HG03439 (cell line): ENCODE results near the gene CYTH1.
A peak's percentile ranks its signal among the peaks of the same experiment; 100 is the strongest.

Experiments used
- ATAC-seq: cut with Tn5 transposase; IDR thresholded peaks from one replicate; pipeline ENCODE4 v1.9.1; 2021; ENCODE audit warnings: mild to moderate bottlenecking, moderate library complexity; ENCODE audit not compliant: unreplicated experiment

Gene CYTH1

GRCh38 chr17:78781893-78782304 lies at the start of gene CYTH1:
Gene CYTH1 (minus strand): TSS chr17:78782273. CDS start chr17:78782223, 50 bp downstream.
- ATAC-seq, result peak; percentile 3

- no peak for ATAC-seq
Observed at GRCh38 chr17:78829477-78829876, 47.4 kb upstream of the CYTH1 start.

- no peak for ATAC-seq
Observed at GRCh38 chr17:78828470-78829185, 46.6 kb upstream of the CYTH1 start.

GRCh38 chr17:78826836-78827509 lies 44.9 kb upstream of the CYTH1 start:
- no peak for ATAC-seq

GRCh38 chr17:78826421-78826820 lies 44.3 kb upstream of the CYTH1 start:
- ATAC-seq, result no peak

- no peak for ATAC-seq
Observed at GRCh38 chr17:78825696-78826095, 43.6 kb upstream of the CYTH1 start.

GRCh38 chr17:78824240-78824639 lies 42.2 kb upstream of the CYTH1 start:
- ATAC-seq, result no peak

- ATAC-seq, result no peak
Observed at GRCh38 chr17:78823282-78824046, 41.4 kb upstream of the CYTH1 start.

GRCh38 chr17:78822552-78822951 lies 40.5 kb upstream of the CYTH1 start:
- no peak for ATAC-seq

- no peak for ATAC-seq
Observed at GRCh38 chr17:78821961-78822360, 39.9 kb upstream of the CYTH1 start.

GRCh38 chr17:78820841-78821240 lies 38.8 kb upstream of the CYTH1 start:
- ATAC-seq, result no peak

GRCh38 chr17:78819806-78820792 lies 38.0 kb upstream of the CYTH1 start:
- no peak for ATAC-seq

- ATAC-seq, result no peak
Observed at GRCh38 chr17:78819402-78819801, 37.3 kb upstream of the CYTH1 start.

- ATAC-seq, result no peak
Observed at GRCh38 chr17:78818932-78819331, 36.9 kb upstream of the CYTH1 start.

GRCh38 chr17:78818152-78818846 lies 36.2 kb upstream of the CYTH1 start:
- no peak for ATAC-seq

GRCh38 chr17:78817123-78817522 lies 35.0 kb upstream of the CYTH1 start:
- ATAC-seq, result no peak

GRCh38 chr17:78815696-78816095 lies 33.6 kb upstream of the CYTH1 start:
- ATAC-seq, result no peak

- no peak for ATAC-seq
Observed at GRCh38 chr17:78812855-78813254, 30.8 kb upstream of the CYTH1 start.

- no peak for ATAC-seq
Observed at GRCh38 chr17:78808163-78808562, 26.1 kb upstream of the CYTH1 start.

- ATAC-seq, result no peak
Observed at GRCh38 chr17:78806451-78806850, 24.4 kb upstream of the CYTH1 start.
